SK-N-MC (cell line): ENCODE measurements around the gene LRRC8B.

ENCODE experiments used
- DNase-seq: peaks from one replicate; pipeline ENCODE4 v3.0.0-alpha.2; 2011; ENCODE audit warnings: low read depth, low spot score
- H3K27ac ChIP-seq: fragments of 200-600 bp; sonication (generic); 2 replicates; pipeline ENCODE4 v1.5.1; 2016; ENCODE audit warnings: mixed run types
- H3K36me3 ChIP-seq: fragments of 200-600 bp; sonication (generic); 2 replicates; pipeline ENCODE4 v1.6.1; 2017; ENCODE audit warnings: antibody characterized with exemption, low read length, mixed read lengths; ENCODE audit not compliant: insufficient read depth
- H3K4me3 ChIP-seq: fragments of 200-600 bp; sonication (generic); 2 replicates; pipeline ENCODE4 v1.5.1; 2016
- H3K9ac ChIP-seq: fragments of 200-600 bp; sonication (generic); 2 replicates; pipeline ENCODE4 v1.8.0; 2017; ENCODE audit warnings: mixed run types, mixed read lengths; ENCODE audit not compliant: insufficient read length
- H3K9me3 ChIP-seq: fragments of 200-600 bp; sonication (generic); 2 replicates; pipeline ENCODE4 v1.6.1; 2017; ENCODE audit warnings: low read depth, mild to moderate bottlenecking, antibody characterized with exemption, low read length, moderate library complexity, mixed read lengths
- EZH2 ChIP-seq: fragments of 200-600 bp; sonication (generic); IDR thresholded peaks from one replicate; pipeline ENCODE4 v1.6.1; 2017; ENCODE audit warnings: antibody characterized with exemption
- FOXP2 ChIP-seq: optimal IDR thresholded peaks from 2 replicates; pipeline ENCODE3; 2011; ENCODE audit warnings: mild to moderate bottlenecking, moderate library complexity; ENCODE audit not compliant: insufficient read depth; ENCODE audit errors: extremely low read length, control extremely low read depth
- POLR2AphosphoS5 ChIP-seq: IDR thresholded peaks from 2 replicates; pipeline ENCODE4 v1.6.1; 2012; ENCODE audit warnings: mild to moderate bottlenecking, low read depth, low read length, borderline replicate concordance

LRRC8B gene

DNA sequence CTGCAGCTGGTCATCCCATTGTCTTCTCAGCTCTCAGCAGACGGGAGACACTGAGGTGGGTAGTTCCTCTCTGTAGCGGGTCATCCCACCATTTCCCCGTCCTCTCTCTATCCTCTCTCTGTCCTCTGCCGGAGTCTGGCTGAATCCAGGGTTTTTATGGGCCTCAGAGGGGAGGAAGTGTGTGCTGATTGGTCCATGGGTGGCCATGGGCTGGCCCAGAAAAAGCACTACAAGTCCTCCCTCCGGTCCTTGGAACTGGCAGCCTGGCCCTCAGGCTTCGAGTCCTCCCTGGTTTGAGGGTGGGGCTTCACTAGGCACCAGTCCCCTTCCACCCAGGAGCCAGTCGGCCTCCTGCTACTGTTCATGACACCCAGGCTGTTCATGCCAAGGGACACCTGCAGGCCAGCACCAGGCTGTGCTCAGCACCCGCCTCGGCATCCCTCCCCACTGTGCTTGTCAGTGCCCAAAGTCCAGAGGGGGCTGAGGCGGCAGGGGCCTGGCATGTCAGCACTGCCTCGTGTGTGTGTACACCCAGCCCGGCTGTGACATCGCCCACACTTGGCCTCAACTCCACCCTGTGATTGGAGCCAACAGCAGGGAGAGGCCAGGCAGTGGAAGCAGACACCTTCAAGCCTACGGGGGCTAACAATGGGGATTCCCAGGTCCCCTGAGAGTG is 85.3 kb downstream of the LRRC8B start:
- no peak for DNase-seq
- Histone ChIP-seq H3K9me3 (no peaks in the 10 kb centered on the region), H3K4me3 (no peak overlapping the region), H3K36me3 (no peaks in the 10 kb centered on the region), H3K9ac (no peak overlapping the region), H3K27ac (no peak overlapping the region)
- TF ChIP-seq FOXP2 (no peak), POLR2AphosphoS5 (no peak), EZH2 (no peak)

DNA sequence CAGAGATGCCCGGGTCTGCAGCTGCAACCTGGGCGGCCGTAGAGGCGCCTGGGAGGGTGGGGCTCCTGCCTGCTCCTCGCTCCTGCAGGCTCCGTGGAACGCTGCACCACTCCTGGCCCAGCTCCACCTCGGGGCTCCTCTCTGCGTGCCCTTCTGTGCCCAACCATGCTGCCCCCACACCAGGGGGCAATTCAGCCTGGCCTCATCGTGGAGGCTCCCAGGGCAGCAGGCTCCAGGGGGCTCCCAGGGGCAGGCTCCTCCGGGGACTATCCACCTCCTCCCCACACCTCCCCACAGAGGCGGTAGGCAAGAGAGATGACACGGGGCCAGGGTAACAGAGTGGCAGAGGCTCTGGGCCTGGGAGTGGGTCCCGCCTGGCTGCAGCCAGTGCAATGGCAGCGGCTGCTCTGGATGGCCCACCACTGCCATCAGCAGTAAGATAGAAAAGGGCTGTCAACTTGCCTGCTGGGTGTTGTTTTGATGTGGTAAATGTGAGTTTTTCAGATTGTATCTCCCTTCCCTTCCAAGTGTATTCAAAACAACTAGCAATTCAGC is 85.9 kb downstream of the LRRC8B start:
- no peak for TF ChIP-seq EZH2
- TF ChIP-seq FOXP2: no peak
- TF ChIP-seq POLR2AphosphoS5: no peak
- Histone ChIP-seq H3K9me3 (no peaks in the 10 kb centered on the region), H3K36me3 (no peaks in the 10 kb centered on the region), H3K27ac (no peak overlapping the region), H3K4me3 (no peak overlapping the region), H3K9ac (no peak overlapping the region)
- no peak for DNase-seq

DNA sequence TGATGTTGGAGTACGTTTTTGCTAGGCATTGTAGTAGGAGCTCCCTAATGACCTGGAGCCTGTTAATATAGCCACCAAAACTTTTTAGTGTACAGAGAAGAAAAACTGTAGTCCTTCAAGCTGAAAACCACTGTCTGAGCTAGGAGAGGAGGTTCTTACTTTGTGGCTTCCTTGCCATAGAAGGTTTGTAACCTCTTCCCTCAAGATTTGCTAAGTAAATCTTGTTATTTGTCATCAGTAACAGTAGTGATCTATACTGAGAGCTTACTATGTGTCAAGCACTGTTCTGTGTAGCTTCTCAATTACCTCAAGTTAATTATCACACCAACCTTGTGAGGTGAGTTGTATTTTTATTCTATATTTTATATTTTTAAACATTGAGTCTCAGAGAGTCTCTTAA is 87.1 kb downstream of the LRRC8B start:
- Histone ChIP-seq H3K9me3 (no peaks in the 10 kb centered on the region), H3K36me3 (no peaks in the 10 kb centered on the region), H3K9ac (no peak overlapping the region), H3K4me3 (no peak overlapping the region), H3K27ac (no peak overlapping the region)
- DNase-seq: no peak
- TF ChIP-seq FOXP2 (no peak), POLR2AphosphoS5 (no peak), EZH2 (no peak)

DNA sequence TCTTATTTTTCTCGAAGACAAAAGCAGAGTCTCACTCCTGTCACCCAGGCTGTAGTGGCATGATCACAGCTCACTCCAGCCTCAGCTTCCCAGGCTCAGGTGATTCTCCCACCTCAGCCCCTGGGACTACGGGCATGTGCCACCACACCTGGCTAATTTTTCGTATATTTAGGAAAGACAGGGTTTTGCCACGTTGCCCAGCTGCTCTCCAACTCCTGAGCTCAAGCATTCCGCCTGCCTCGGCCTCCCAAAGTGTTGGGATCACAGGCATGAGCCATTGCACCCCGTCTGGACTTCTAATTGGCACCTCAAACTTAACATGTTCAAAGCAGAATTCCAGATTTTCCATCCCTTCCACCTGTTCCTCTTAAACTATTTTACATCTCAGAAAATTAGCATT is 89.3 kb downstream of the LRRC8B start:
- H3K36me3 ChIP-seq: no peaks in the 10 kb centered on the region
- TF ChIP-seq POLR2AphosphoS5 (no peak), FOXP2 (no peak), EZH2 (no peak)

DNA sequence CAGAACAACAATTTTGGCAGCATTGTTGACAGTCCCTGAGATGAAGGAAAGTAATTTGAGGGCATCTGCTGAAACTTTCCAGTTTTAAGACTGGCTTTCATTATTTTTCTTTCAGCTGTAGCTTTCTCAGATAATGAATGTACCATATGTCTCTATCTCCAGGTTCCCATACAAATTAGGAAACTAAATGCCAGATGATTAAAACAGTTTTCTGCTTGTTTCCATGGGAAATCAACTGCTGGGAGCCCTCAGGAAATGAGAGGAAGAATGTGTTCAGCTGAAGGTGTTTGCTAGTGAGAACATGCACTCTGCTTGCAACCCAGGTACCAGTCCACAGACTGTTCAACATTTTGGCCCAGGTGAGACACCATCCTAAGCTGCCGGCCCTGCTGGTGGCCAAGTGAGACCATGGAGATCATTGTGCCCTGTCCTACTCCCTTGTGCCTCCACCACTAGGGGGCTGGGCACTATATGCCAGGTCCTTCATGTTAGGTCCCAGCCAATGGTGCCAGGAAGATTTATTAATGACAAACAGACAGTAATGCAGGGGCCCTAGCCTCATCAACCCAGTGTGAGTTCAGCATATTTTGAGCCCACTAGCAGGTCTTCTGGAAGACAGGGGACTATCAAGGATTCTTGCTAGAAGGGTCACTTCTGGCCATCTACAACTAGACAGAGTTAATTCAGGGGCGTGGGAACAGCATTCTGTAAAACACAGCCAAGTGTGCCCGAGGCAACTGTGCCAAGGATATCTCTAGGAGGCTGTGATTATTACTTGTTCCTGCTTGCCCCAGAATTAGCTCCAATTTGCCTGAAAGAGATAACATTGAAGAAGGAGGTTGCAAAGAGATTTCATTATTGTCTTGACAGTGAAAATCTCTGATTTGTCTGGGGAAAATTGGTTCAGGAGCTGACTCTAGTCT is 91.3 kb downstream of the LRRC8B start:
- Histone ChIP-seq H3K9ac (no peak overlapping the region), H3K4me3 (no peak overlapping the region), H3K9me3 (no peaks in the 10 kb centered on the region; the same call in 1 of the 2 replicates), H3K27ac (no peak overlapping the region), H3K36me3 (no peaks in the 10 kb centered on the region)
- no peak for DNase-seq
- TF ChIP-seq POLR2AphosphoS5 (no peak), FOXP2 (no peak), EZH2 (no peak)

More for the DNA sequence above, 89.3 kb downstream of the LRRC8B start:
- Histone ChIP-seq H3K9me3 (no peaks in the 10 kb centered on the region; the same call in 1 of the 2 replicates), H3K9ac (no peak overlapping the region), H3K27ac (no peak overlapping the region), H3K4me3 (no peak overlapping the region)
- no peak for DNase-seq

DNA sequence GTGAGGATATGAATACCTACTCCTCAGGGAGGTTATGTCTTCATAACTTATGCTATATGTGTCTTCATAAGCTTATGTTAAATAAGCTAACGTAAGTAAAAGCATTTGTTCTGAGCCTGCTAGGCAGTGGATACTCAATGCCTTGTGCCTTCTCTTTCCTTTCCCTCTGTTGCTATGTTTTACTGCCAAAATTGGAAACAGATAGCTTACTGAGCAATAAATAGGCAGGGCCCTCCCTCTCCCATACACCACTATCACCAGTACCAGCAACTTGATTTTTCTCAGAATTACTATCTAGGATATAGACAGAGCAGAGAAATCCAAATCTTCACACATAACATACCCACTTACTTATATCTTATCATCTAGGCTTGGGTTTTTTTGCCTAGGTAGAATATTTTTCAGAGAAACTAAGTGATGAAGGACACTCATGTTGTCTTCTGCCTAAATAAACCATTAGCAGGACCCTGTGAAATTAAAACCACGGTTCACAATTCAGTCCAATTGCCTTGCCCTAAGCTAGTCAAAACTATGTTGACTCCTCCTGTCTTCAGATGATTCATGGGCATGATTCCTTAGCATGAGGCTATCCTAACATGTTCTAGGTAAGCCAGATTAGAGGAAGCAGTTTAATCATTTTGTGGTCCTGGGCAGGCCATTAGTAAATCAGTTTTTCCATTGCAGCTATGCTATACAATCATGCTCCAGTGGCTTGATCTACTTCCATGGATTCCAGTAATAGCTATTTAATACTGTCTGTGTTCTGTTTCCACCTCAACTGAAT is 92.4 kb downstream of the LRRC8B start:
- DNase-seq: no peak
- H3K27ac ChIP-seq: no peak overlapping the region
- no peak for TF ChIP-seq FOXP2
- no peaks in the 10 kb centered on the region for H3K36me3 ChIP-seq
- no peak overlapping the region for H3K4me3 ChIP-seq
- no peaks in the 10 kb centered on the region; the same call in 1 of the 2 replicates for H3K9me3 ChIP-seq
- H3K9ac ChIP-seq: no peak overlapping the region

DNA sequence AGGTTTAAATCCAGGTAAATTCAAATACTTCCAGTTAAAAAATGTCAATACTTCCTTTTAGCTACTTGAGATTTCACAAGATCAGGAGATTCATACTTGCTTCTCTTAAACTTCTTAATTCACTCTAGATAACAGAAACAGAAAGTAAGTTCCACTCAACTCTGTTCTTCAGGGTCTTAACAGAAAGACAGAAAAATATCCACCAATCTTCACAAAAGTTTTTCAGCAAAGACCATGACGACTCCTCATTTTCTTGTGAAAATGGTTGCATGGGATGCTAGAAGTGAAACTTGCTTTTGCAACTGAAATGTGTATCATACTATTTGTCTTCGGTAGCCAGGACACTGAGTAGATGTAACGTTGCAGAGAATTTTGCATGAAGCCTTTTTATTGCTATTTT is 96.0 kb downstream of the LRRC8B start:
- DNase-seq: no peak
- H3K4me3 ChIP-seq: no peak overlapping the region
- H3K27ac ChIP-seq: no peak overlapping the region
- H3K9ac ChIP-seq: no peak overlapping the region
- H3K9me3 ChIP-seq: no peaks in the 10 kb centered on the region; the same call in 1 of the 2 replicates
- TF ChIP-seq EZH2: no peak
- no peak for TF ChIP-seq POLR2AphosphoS5
- no peak for TF ChIP-seq FOXP2
- H3K36me3 ChIP-seq: no peaks in the 10 kb centered on the region

DNA sequence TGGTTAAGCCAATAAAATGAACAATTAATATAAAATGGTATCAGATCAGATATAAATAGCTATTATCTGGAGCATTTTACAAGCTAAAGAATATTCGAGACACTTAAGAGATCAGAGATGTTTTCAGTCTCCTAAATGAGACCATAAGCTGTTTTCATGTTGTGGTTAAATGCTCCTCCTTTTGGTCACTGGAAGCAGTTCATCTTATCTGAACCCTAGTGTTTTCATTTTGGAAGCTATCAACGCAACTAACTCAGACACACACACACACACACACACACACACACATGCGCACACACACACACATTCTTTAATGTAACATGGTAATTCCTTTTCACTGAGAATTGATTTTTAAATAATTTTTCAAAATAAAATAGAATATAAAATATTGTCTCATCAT is 98.3 kb downstream of the LRRC8B start:
- DNase-seq: no peak
- H3K9me3 ChIP-seq: no peaks in the 10 kb centered on the region; the same call in 1 of the 2 replicates
- H3K27ac ChIP-seq: no peak overlapping the region
- H3K9ac ChIP-seq: no peak overlapping the region
- no peak overlapping the region for H3K4me3 ChIP-seq
- TF ChIP-seq EZH2 (no peak), POLR2AphosphoS5 (no peak)
- H3K36me3 ChIP-seq: no peaks in the 10 kb centered on the region
